Activated CD8-positive, alpha-beta T cell treated with anti-CD3 and anti-CD28 coated beads for 36 hours (primary cell): ENCODE measurements around the gene CYP4A22. TPM values are rescaled to one million over a fixed set of nuclear protein-coding genes. Genes with fewer than 3 reads are reported as not detected.
"Not testable (repeated sequence)": the region's sequence is repeated elsewhere in the genome, so short reads cannot be mapped to it uniquely, and the experiment has no call there.

Experiments
- ATAC-seq: fragments of 200-7000 bp; cut with Tn5 transposase; one replicate; pipeline ENCODE4 v1.10.0; 2021; ENCODE audit warnings: mild to moderate bottlenecking, moderate library complexity
- CTCF ChIA-PET: fragments of 350-600 bp; sonication (Branson Sonifier 250); formaldehyde crosslinking; loops from one replicate; lab custom pipeline; 2021; ENCODE audit warnings: antibody characterized with exemption; lab: Charles Lee
- POLR2A ChIA-PET: fragments of 350-600 bp; sonication (Branson Sonifier 250); formaldehyde crosslinking; loops from one replicate; lab custom pipeline; 2021; ENCODE audit warnings: antibody characterized with exemption; lab: Charles Lee
- DNase-seq: peaks from one replicate; pipeline ENCODE4 v3.0.0-alpha.2; 2020
- H3K27ac Mint-ChIP-seq: one replicate; pipeline ENCODE4 v1.8.0; 2021; ENCODE audit warnings: mild to moderate bottlenecking, mixed read lengths
- H3K27me3 Mint-ChIP-seq: one replicate; pipeline ENCODE4 v1.8.0; 2021; ENCODE audit warnings: mixed read lengths
- H3K36me3 Mint-ChIP-seq: one replicate; pipeline ENCODE4 v1.8.0; 2021; ENCODE audit warnings: low read depth, mixed read lengths
- H3K4me1 Mint-ChIP-seq: one replicate; pipeline ENCODE4 v1.8.0; 2021; ENCODE audit warnings: low read depth, mixed read lengths
- H3K4me3 Mint-ChIP-seq: one replicate; pipeline ENCODE4 v1.8.0; 2021; ENCODE audit warnings: mild to moderate bottlenecking, moderate library complexity, mixed read lengths
- H3K9me3 Mint-ChIP-seq: one replicate; pipeline ENCODE4 v1.8.0; 2021; ENCODE audit warnings: mixed read lengths
- intact Hi-C: fragments of 100-400 bp; cut with micrococcal nuclease; formaldehyde crosslinking; loops from one replicate; pipeline ENCODE4 v1.10.0; 2022
- total RNA-seq, 2 experiments: library from RNA; stranded (reverse); gene quantifications; one replicate each; pipeline ENCODE4 v1.2.3, GENCODE V29; 2021
- TF ChIP-seq, protein P1 (sequence below): fragments of 200-600 bp; IDR thresholded peaks from one replicate; pipeline ENCODE4 v1.8.0; 2022; ENCODE audit warnings: antibody characterized with exemption, mild to moderate bottlenecking

CYP4A22 gene
- total RNA-seq, 2 experiments from 2014 or later: not detected

- Mint-ChIP-seq H3K4me1 (no peaks in the 10 kb centered on the region), H3K9me3 (no peaks in the 10 kb centered on the region), H3K27me3 (peaks cover 3% of the 10 kb centered on the region), H3K27ac (no peak overlapping the region), H3K4me3 (no peak overlapping the region), H3K36me3 (no peaks in the 10 kb centered on the region)
- DNase-seq (peak; percentile 79), ATAC-seq (peak; percentile 94)
- intact Hi-C loops: no loop called here
- CTCF ChIA-PET: interaction anchor here (0.6 to 6.9 kb wide), 38 partner anchors 8 to 534 kb away, joined by 3 to 86 read pairs (median 5); partner anchors contain the start of genes CMPK1 and STIL
- POLR2A ChIA-PET: interaction anchor here (1.1 kb wide), 1 partner anchor 13 kb away, joined by 4 read pairs; no protein-coding TSS in a partner anchor
- TF ChIP-seq, protein P1, sequence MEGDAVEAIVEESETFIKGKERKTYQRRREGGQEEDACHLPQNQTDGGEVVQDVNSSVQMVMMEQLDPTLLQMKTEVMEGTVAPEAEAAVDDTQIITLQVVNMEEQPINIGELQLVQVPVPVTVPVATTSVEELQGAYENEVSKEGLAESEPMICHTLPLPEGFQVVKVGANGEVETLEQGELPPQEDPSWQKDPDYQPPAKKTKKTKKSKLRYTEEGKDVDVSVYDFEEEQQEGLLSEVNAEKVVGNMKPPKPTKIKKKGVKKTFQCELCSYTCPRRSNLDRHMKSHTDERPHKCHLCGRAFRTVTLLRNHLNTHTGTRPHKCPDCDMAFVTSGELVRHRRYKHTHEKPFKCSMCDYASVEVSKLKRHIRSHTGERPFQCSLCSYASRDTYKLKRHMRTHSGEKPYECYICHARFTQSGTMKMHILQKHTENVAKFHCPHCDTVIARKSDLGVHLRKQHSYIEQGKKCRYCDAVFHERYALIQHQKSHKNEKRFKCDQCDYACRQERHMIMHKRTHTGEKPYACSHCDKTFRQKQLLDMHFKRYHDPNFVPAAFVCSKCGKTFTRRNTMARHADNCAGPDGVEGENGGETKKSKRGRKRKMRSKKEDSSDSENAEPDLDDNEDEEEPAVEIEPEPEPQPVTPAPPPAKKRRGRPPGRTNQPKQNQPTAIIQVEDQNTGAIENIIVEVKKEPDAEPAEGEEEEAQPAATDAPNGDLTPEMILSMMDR: peak; percentile 90
These were observed 55.5 kb downstream of the CYP4A22 start for GRCh38 chr1:47192458-47193384.

DNA sequence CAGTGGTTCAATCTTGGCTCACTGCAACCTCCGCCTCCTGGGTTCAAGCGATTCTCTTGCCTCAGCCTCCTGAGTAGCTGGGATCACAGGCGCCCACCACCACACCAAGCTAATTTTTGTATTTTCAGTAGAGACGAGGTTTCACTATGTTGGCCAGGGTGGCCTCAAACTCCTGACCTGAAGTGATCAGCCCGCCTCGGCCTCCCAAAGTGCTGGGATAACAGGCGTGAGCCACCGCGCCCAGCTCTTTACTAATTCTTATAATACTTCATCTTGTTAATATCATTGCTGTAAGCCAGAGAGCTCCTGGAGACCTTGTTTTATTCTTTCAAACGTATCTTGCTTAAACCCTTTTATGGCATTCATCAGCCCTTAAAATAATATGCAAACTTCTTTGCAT lies 56.3 kb downstream of the CYP4A22 start:
- DNase-seq, H3K9me3 Mint-ChIP-seq, H3K36me3 Mint-ChIP-seq, H3K27ac Mint-ChIP-seq, intact Hi-C loops, H3K4me3 Mint-ChIP-seq, H3K4me1 Mint-ChIP-seq, ATAC-seq: not testable (repeated sequence)
- H3K27me3 Mint-ChIP-seq: peaks cover 11% of the 10 kb centered on the region
- ChIA-PET CTCF (interaction anchor here (0.6 to 6.9 kb wide), 34 partner anchors 9 to 533 kb away, joined by 3 to 86 read pairs (median 6); partner anchors contain the start of genes CMPK1 and STIL), POLR2A (interaction anchor here (1.1 kb wide), 1 partner anchor 14 kb away, joined by 4 read pairs; no protein-coding TSS in a partner anchor)

DNA sequence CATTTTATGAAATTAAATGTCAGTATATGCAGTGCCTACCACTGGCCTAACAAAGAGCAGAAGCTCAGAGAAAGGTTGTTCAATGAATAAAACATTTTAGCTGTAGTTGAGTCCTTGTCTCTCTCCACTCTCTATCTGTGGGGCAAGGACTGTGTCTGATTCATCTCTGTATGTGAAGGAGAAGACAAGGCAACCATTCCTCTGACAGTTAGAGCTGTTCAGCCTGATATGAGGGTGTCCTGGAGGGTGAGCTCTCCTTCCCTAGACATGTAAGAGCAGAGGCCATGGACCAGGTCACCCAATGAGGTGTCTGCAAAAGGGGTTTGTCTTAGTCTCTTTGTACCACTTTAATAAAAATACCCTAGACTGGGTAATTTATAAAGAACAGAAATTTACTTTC lies 57.1 kb downstream of the CYP4A22 start:
- H3K27me3 Mint-ChIP-seq: peaks cover 18% of the 10 kb centered on the region
- DNase-seq: no peak
- H3K36me3 Mint-ChIP-seq: no peaks in the 10 kb centered on the region
- H3K9me3 Mint-ChIP-seq: no peaks in the 10 kb centered on the region
- no peak for ATAC-seq
- TF ChIP-seq, protein P1: no peak
- no peak overlapping the region for H3K27ac Mint-ChIP-seq
- no peak overlapping the region for H3K4me3 Mint-ChIP-seq
- CTCF ChIA-PET: interaction anchor here (0.8 to 6.9 kb wide), 11 partner anchors 9 to 177 kb away, joined by 3 to 86 read pairs (median 6); partner anchors contain the start of gene CMPK1
- POLR2A ChIA-PET: no interaction called here
- no peaks in the 10 kb centered on the region for H3K4me1 Mint-ChIP-seq
- intact Hi-C loops: no loop called here

- H3K4me1 Mint-ChIP-seq, H3K9me3 Mint-ChIP-seq, ATAC-seq, H3K27ac Mint-ChIP-seq, DNase-seq, H3K4me3 Mint-ChIP-seq, H3K36me3 Mint-ChIP-seq, intact Hi-C loops, POLR2A ChIA-PET: not testable (repeated sequence)
- peaks cover 23% of the 10 kb centered on the region for H3K27me3 Mint-ChIP-seq
- CTCF ChIA-PET: interaction anchor here (1.6 kb wide), 1 partner anchor 20 kb away, joined by 5 read pairs; no protein-coding TSS in a partner anchor
These were observed 58.7 kb downstream of the CYP4A22 start for GRCh38 chr1:47195981-47196380.

GRCh38 chr1:47196622-47197021 lies 59.4 kb downstream of the CYP4A22 start:
- Mint-ChIP-seq H3K9me3 (no peaks in the 10 kb centered on the region), H3K27me3 (peaks cover 23% of the 10 kb centered on the region), H3K4me3 (no peak overlapping the region), H3K36me3 (no peaks in the 10 kb centered on the region), H3K4me1 (no peaks in the 10 kb centered on the region), H3K27ac (no peak overlapping the region)
- TF ChIP-seq, protein P1: no peak
- intact Hi-C loops: no loop called here
- ChIA-PET POLR2A (interaction anchor here (0.7 kb wide), 1 partner anchor 61 kb away, joined by 3 read pairs; no protein-coding TSS in a partner anchor), CTCF (interaction anchor here (1.1 to 1.6 kb wide), 2 partner anchors 17 to 21 kb away, joined by 3 to 5 read pairs; no protein-coding TSS in a partner anchor)
- ATAC-seq (no peak), DNase-seq (no peak)
